H1 (cell line): ENCODE results near the gene PFN3. TPM values are rescaled to one million over a fixed set of nuclear protein-coding genes. Genes with fewer than 3 reads are reported as not detected.

Experiments
- CTCF ChIA-PET: fragments of 300-600 bp; sonication (Branson Sonifier 250); formaldehyde crosslinking; loops from one replicate; lab custom pipeline; 2021; ENCODE audit not compliant: partially characterized antibody; lab: Charles Lee
- POLR2A ChIA-PET: fragments of 300-600 bp; sonication (Branson Sonifier 250); formaldehyde crosslinking; loops from one replicate; lab custom pipeline; 2021; ENCODE audit warnings: inconsistent platforms; ENCODE audit not compliant: partially characterized antibody; lab: Charles Lee
- DNase-seq, 2 experiments: peaks; one replicate each; pipeline versions ENCODE4 v3.0.0 to v3.0.0-alpha.2; 2010 to 2022; ENCODE audit warnings: low spot score in 2 of 2, low read depth in 1 of 2, mixed read lengths in 1 of 2
- FAIRE-seq: peaks from 2 replicates; lab custom pipeline; 2011; peaks lifted over from hg19 to GRCh38; lab: Jason Lieb, UNC
- H2AFZ ChIP-seq: 2 replicates; pipeline ENCODE4 v1.8.1; 2012; ENCODE audit warnings: low read length, inconsistent platforms
- H2AK5ac ChIP-seq: 2 replicates; pipeline ENCODE4 v1.6.1; 2013; ENCODE audit warnings: low read depth, low read length
- H2BK120ac ChIP-seq: replicated peaks from 2 replicates; pipeline ENCODE3; 2013; ENCODE audit warnings: low read depth, low read length, inconsistent platforms
- H2BK12ac ChIP-seq: 2 replicates; pipeline ENCODE4 v1.6.1; 2013; ENCODE audit warnings: low read depth, low read length
- H2BK15ac ChIP-seq: 2 replicates; pipeline ENCODE4 v1.6.1; 2013; ENCODE audit warnings: low read length
- H2BK20ac ChIP-seq: 2 replicates; pipeline ENCODE4 v1.6.1; 2013; ENCODE audit warnings: low read length
- H2BK5ac ChIP-seq: 2 replicates; pipeline ENCODE4 v1.6.1; 2013; ENCODE audit warnings: low read depth, low read length
- H3K14ac ChIP-seq: 2 replicates; pipeline ENCODE4 v1.6.1; 2013; ENCODE audit warnings: inconsistent platforms; ENCODE audit not compliant: insufficient read length
- H3K18ac ChIP-seq: 2 replicates; pipeline ENCODE4 v1.6.1; 2013; ENCODE audit warnings: low read length; ENCODE audit errors: extremely low read depth
- H3K23ac ChIP-seq: 2 replicates; pipeline ENCODE4 v1.6.1; 2013; ENCODE audit warnings: inconsistent platforms; ENCODE audit not compliant: insufficient read length
- H3K23me2 ChIP-seq: 2 replicates; pipeline ENCODE4 v1.6.1; 2013; ENCODE audit warnings: low read depth, low read length
- H3K27ac ChIP-seq: 2 replicates; pipeline ENCODE4 v1.6.1; 2011; ENCODE audit warnings: low read depth, low read length, inconsistent platforms
- H3K27me3 ChIP-seq, 4 experiments: replicated peaks in 1 of 4; 1 replicate in 1 of 4; 2 replicates in 3 of 4; pipeline versions ENCODE4 v1.6.1 to v1.8.1; 2011 to 2013; ENCODE audit warnings: low read length in 3 of 4, mild to moderate bottlenecking in 3 of 4, inconsistent platforms in 2 of 4, mixed read lengths in 2 of 4, moderate library complexity in 1 of 4; ENCODE audit not compliant: control insufficient read depth in 3 of 4, insufficient read depth in 3 of 4; ENCODE audit errors: extremely low read depth in 1 of 4
- H3K36me3 ChIP-seq, 4 experiments: 2 replicates each; pipeline versions ENCODE4 v1.6.1 to v1.8.1; 2011 to 2013; ENCODE audit warnings: mild to moderate bottlenecking in 4 of 4, low read length in 3 of 4, moderate library complexity in 2 of 4, control low read depth in 1 of 4, inconsistent platforms in 1 of 4; ENCODE audit not compliant: insufficient read depth in 4 of 4, control insufficient read depth in 2 of 4
- H3K4ac ChIP-seq: replicated peaks from 2 replicates; pipeline ENCODE3; 2013; ENCODE audit warnings: low read length, low read depth, mixed read lengths, inconsistent platforms; ENCODE audit not compliant: insufficient read length
- H3K4me1 ChIP-seq, 4 experiments: replicated peaks in 1 of 4; 1 replicate in 1 of 4; 2 replicates in 3 of 4; pipeline versions ENCODE4 v1.6.1 to v1.8.1; 2011 to 2013; ENCODE audit warnings: low read length in 3 of 4, inconsistent platforms in 2 of 4, mixed read lengths in 1 of 4; ENCODE audit not compliant: insufficient read depth in 4 of 4, control insufficient read depth in 3 of 4
- H3K4me2 ChIP-seq, 2 experiments: 2 replicates each; pipeline versions ENCODE4 v1.6.1 to v1.8.1; 2011 to 2013; ENCODE audit warnings: low read depth in 2 of 2, low read length in 2 of 2, control low read depth in 1 of 2, inconsistent platforms in 1 of 2, mild to moderate bottlenecking in 1 of 2; ENCODE audit not compliant: insufficient read depth in 1 of 2
- H3K4me3 ChIP-seq, 4 experiments: fragments of 200-600, 300-600 bp in 1 of 4; sonication (generic), shearing (Covaris generic), sonication (Bioruptor Twin) in 1 of 4; 2 replicates each; pipeline versions ENCODE4 v1.5.1 to v1.8.1; 2011 to 2016; ENCODE audit warnings: low read length in 4 of 4, low read depth in 3 of 4, control low read depth in 2 of 4, inconsistent platforms in 2 of 4, mild to moderate bottlenecking in 2 of 4, mixed read lengths in 1 of 4, moderate library complexity in 1 of 4; ENCODE audit not compliant: insufficient read depth in 2 of 4; ENCODE audit errors: extremely low read depth in 1 of 4
- H3K56ac ChIP-seq: replicated peaks from 2 replicates; pipeline ENCODE3; 2013; ENCODE audit warnings: low read depth, mild to moderate bottlenecking, mixed read lengths, low read length, inconsistent platforms; ENCODE audit not compliant: insufficient read length
- H3K79me1 ChIP-seq: 2 replicates; pipeline ENCODE4 v1.6.1; 2013; ENCODE audit warnings: low read depth, low read length, control low read depth
- H3K79me2 ChIP-seq, 2 experiments: 2 replicates each; pipeline versions ENCODE4 v1.6.1 to v1.8.1; 2012 to 2013; ENCODE audit warnings: low read length in 2 of 2, mild to moderate bottlenecking in 2 of 2, inconsistent platforms in 1 of 2; ENCODE audit not compliant: insufficient read depth in 2 of 2, control insufficient read depth in 1 of 2
- H3K9ac ChIP-seq, 4 experiments: replicated peaks in 1 of 4; 1 replicate in 1 of 4; 2 replicates in 3 of 4; pipeline versions ENCODE4 v1.6.1 to v1.8.1; 2011 to 2013; ENCODE audit warnings: low read depth in 3 of 4, low read length in 3 of 4, control low read depth in 2 of 4, mild to moderate bottlenecking in 2 of 4, moderate library complexity in 2 of 4, inconsistent platforms in 1 of 4; ENCODE audit errors: extremely low read depth in 1 of 4
- H3K9me3 ChIP-seq, 2 experiments: 2 replicates each; pipeline versions ENCODE4 v1.6.1 to v1.8.1; 2012 to 2013; ENCODE audit warnings: mild to moderate bottlenecking in 2 of 2, moderate library complexity in 2 of 2, control low read depth in 1 of 2, inconsistent platforms in 1 of 2, low read depth in 1 of 2, low read length in 1 of 2, mixed read lengths in 1 of 2; ENCODE audit not compliant: insufficient read depth in 2 of 2
- H4K20me1 ChIP-seq, 2 experiments: replicated peaks in 1 of 2; 2 replicates each; pipeline versions ENCODE3 to v1.8.1; 2011 to 2013; ENCODE audit warnings: inconsistent platforms in 2 of 2, low read length in 2 of 2, mild to moderate bottlenecking in 1 of 2; ENCODE audit not compliant: insufficient read depth in 2 of 2, control insufficient read depth in 1 of 2
- H4K5ac ChIP-seq: 2 replicates; pipeline ENCODE4 v1.6.1; 2013; ENCODE audit warnings: low read length, low read depth, mixed read lengths, inconsistent platforms; ENCODE audit not compliant: insufficient read length
- H4K8ac ChIP-seq: 2 replicates; pipeline ENCODE4 v1.8.0; 2013; ENCODE audit warnings: mild to moderate bottlenecking, moderate library complexity, low read length, inconsistent platforms; ENCODE audit not compliant: insufficient read depth; ENCODE audit errors: extremely low read depth
- H4K91ac ChIP-seq: replicated peaks from 2 replicates; pipeline ENCODE3; 2013; ENCODE audit warnings: low read length, mixed read lengths, inconsistent platforms; ENCODE audit not compliant: insufficient read length
- BCL11A ChIP-seq, 2 experiments: IDR thresholded peaks; one replicate each; pipeline ENCODE4 v1.6.1; 2011; ENCODE audit warnings: low read depth in 2 of 2, low read length in 2 of 2, mild to moderate bottlenecking in 2 of 2
- GABPA ChIP-seq: IDR thresholded peaks from 2 replicates; pipeline ENCODE4 v1.6.1; 2011; ENCODE audit warnings: mild to moderate bottlenecking, low read length, moderate library complexity, borderline replicate concordance; ENCODE audit not compliant: insufficient read depth
- SIX5 ChIP-seq: IDR thresholded peaks from 2 replicates; pipeline ENCODE4 v1.6.1; 2011; ENCODE audit warnings: mild to moderate bottlenecking, low read depth, low read length
- YY1 ChIP-seq: IDR thresholded peaks from 2 replicates; pipeline ENCODE4 v1.6.1; 2011; ENCODE audit warnings: low read depth, mild to moderate bottlenecking, low read length
- WGBS, 2 experiments: shearing (Covaris generic) in 1 of 2; methylation state at CpG; one replicate each; pipeline versions ENCODE4 v1.1.6 to v1.1.7; 2013 to 2015; ENCODE audit warnings: low lambda C conversion rate in 2 of 2, mixed read lengths in 2 of 2, inconsistent platforms in 1 of 2, low coverage in 1 of 2, missing lambda C conversion rate in 1 of 2; ENCODE audit not compliant: insufficient replicate concordance in 2 of 2, insufficient coverage in 1 of 2, insufficient read length in 1 of 2; ENCODE audit errors: extremely low coverage in 1 of 2, missing lambda C conversion rate in 1 of 2; 5-methylcytosine and 5-hydroxymethylcytosine counted together
- polyA plus RNA-seq, 7 experiments: library from polyadenylated mRNA; depleted of rRNA in 3 of 7; stranded (reverse) in 5 of 7; unstranded in 2 of 7; fragments of >200 nt in 5 of 7; fragments of 200-250 nt in 2 of 7; gene quantifications; 1 replicate in 5 of 7; 2 replicates in 1 of 7; 4 replicates in 1 of 7; pipeline versions ENCODE4 v1.2.1 to v1.2.3, GENCODE V29; 2011 to 2013; ENCODE audit warnings: missing spikeins in 2 of 7, mixed read lengths in 2 of 7
- total RNA-seq: library from RNA; stranded (reverse); fragmentation: NEBNext Ultra II Directional; extraction: Animal tissue kit (Norgen Biotek cat#: 25700); gene quantifications from 2 replicates; pipeline ENCODE4 v1.2.1, GENCODE V29; 2021

PFN3 gene
- total and polyA plus RNA-seq, 2 of the 8 experiments (the other 6 are each of a cell fraction or from before 2014, with no cell fraction given), result not detected

GRCh38 chr5:177393990-177394389 lies 6.5 kb downstream of the PFN3 start:
- Histone ChIP-seq H4K5ac (no peak overlapping the region), H2BK20ac (no peak overlapping the region), H3K36me3 (no peaks in the 10 kb centered on the region), H2BK12ac (peak overlapping the region; percentile 91; the same call in 1 of the 2 replicates), H3K79me2 (no peaks in the 10 kb centered on the region), H3K79me1 (no peaks in the 10 kb centered on the region), H3K23me2 (no peaks in the 10 kb centered on the region), H4K91ac (no peak overlapping the region), H4K20me1 (no peaks in the 10 kb centered on the region), H2AFZ (no peak overlapping the region), H3K23ac (no peak overlapping the region), H2BK120ac (no peak overlapping the region), H3K9ac (no peak overlapping the region), H4K8ac (no peak overlapping the region), H2BK15ac (0 out of 2 replicates have a peak overlapping the region, but pooled peaks have one; percentile 12), H2BK5ac (peak overlapping the region; percentile 7; the same call in 1 of the 2 replicates), H3K14ac (no peak overlapping the region), H3K4me2 (no peak overlapping the region), H3K18ac (no peak overlapping the region), H3K4me3 (no peak overlapping the region), H3K56ac (no peak overlapping the region), H3K4me1 (peaks cover 0 to 3% (median 0%) of the 10 kb centered on the region in 4 experiments; a peak in 4 of 7 replicates), H3K27ac (no peak overlapping the region), H3K9me3 (no peaks in the 10 kb centered on the region), H3K4ac (no peak overlapping the region), H2AK5ac (peak overlapping the region; percentile 34; the same call in 1 of the 2 replicates), H3K27me3 (peaks cover 0 to 16% (median 11%) of the 10 kb centered on the region in 4 experiments; a peak in 6 of 7 replicates)
- no peak for DNase-seq
- 73% methylated on average over 5 of the region's 5 CpGs; no CpG with 5 or more reads in 1 of the 2 experiments for WGBS, 2 experiments
- POLR2A ChIA-PET, result interaction anchor here (1.3 to 4.2 kb wide), 5 partner anchors 9 to 103 kb away, joined by 3 to 16 read pairs (median 4); partner anchors contain the start of gene PDLIM7
- CTCF ChIA-PET, result interaction anchor here (0.6 to 18.7 kb wide), 7 partner anchors 9 to 599 kb away, joined by 3 to 430 read pairs (median 37); partner anchors contain the start of genes PFN3, PRR7 and SLC34A1
- FAIRE-seq, result no peak
- TF ChIP-seq SIX5, result no peak
- TF ChIP-seq GABPA, result no peak
- no peak for TF ChIP-seq BCL11A (IDR thresholded peaks at IDR 0.05; ENCODE audit: low read depth in 2 of 2, low read length in 2 of 2)
- no peak for TF ChIP-seq YY1
